Parathyroid adenoma (tissue), 2 donors: ENCODE data around the gene SRGAP1.

Source experiments
- H2AFZ ChIP-seq: fragments of 300-600 bp; sonication (generic); one replicate; pipeline ENCODE4 v1.7.0; 2017; ENCODE audit warnings: antibody characterized with exemption, mild to moderate bottlenecking
- H3K27ac ChIP-seq: fragments of 300-600 bp; sonication (generic); one replicate; pipeline ENCODE4 v1.7.0; 2017
- H3K27me3 ChIP-seq: fragments of 300-600 bp; sonication (generic); one replicate; pipeline ENCODE4 v1.7.0; 2017; ENCODE audit warnings: low read length; ENCODE audit not compliant: control insufficient read depth, insufficient read depth
- H3K36me3 ChIP-seq: fragments of 300-600 bp; sonication (generic); one replicate; pipeline ENCODE4 v1.7.0; 2017; ENCODE audit warnings: low read length; ENCODE audit not compliant: control insufficient read depth, insufficient read depth
- H3K4me1 ChIP-seq: fragments of 300-600 bp; sonication (generic); one replicate; pipeline ENCODE4 v1.7.0; 2017; ENCODE audit warnings: control low read depth
- H3K4me2 ChIP-seq: fragments of 300-600 bp; sonication (generic); one replicate; pipeline ENCODE4 v1.7.0; 2017; ENCODE audit warnings: low read length
- H3K4me3 ChIP-seq: fragments of 300-600 bp; sonication (generic); one replicate; pipeline ENCODE4 v1.7.0; 2017; ENCODE audit warnings: low read depth, low read length
- H3K79me2 ChIP-seq: fragments of 300-600 bp; sonication (generic); one replicate; pipeline ENCODE4 v1.7.0; 2017; ENCODE audit warnings: control low read depth
- H3K9ac ChIP-seq: fragments of 300-600 bp; sonication (generic); one replicate; pipeline ENCODE4 v1.7.0; 2017; ENCODE audit warnings: mild to moderate bottlenecking
- H3K9me3 ChIP-seq: fragments of 300-600 bp; sonication (generic); one replicate; pipeline ENCODE4 v1.7.0; 2017; ENCODE audit warnings: low read length; ENCODE audit not compliant: control insufficient read depth
- CTCF ChIP-seq: fragments of 300-600 bp; sonication (generic); IDR thresholded peaks from one replicate; pipeline ENCODE4 v1.7.0; 2017; ENCODE audit warnings: antibody characterized with exemption, mild to moderate bottlenecking
- donor health status: primary hyperparathyroidism.

The SRGAP1 gene

GRCh38 chr12:63937378-63938316, 93.1 kb downstream of the SRGAP1 start:
- peaks cover 9% of the 10 kb centered on the region for H3K4me1 ChIP-seq
- peaks cover 12% of the 10 kb centered on the region for H3K79me2 ChIP-seq
- TF ChIP-seq CTCF, result no peak
- no peaks in the 10 kb centered on the region for H3K36me3 ChIP-seq
- no peaks in the 10 kb centered on the region for H3K9me3 ChIP-seq
- peak overlapping the region; percentile 1 for H3K4me3 ChIP-seq
- H2AFZ ChIP-seq, result peak overlapping the region; percentile 6
- no peak overlapping the region for H3K9ac ChIP-seq
- no peak overlapping the region for H3K4me2 ChIP-seq
- no peaks in the 10 kb centered on the region for H3K27me3 ChIP-seq
- H3K27ac ChIP-seq, result peak overlapping the region; percentile 40

GRCh38 chr12:63940310-63941005, 96.0 kb downstream of the SRGAP1 start:
- H3K9ac ChIP-seq, result no peak overlapping the region
- H3K4me1 ChIP-seq, result peaks cover 19% of the 10 kb centered on the region
- H3K9me3 ChIP-seq, result no peaks in the 10 kb centered on the region
- no peak overlapping the region for H3K27ac ChIP-seq
- H3K36me3 ChIP-seq, result no peaks in the 10 kb centered on the region
- H3K27me3 ChIP-seq, result no peaks in the 10 kb centered on the region
- no peak overlapping the region for H3K4me2 ChIP-seq
- no peaks in the 10 kb centered on the region for H3K79me2 ChIP-seq
- no peak overlapping the region for H3K4me3 ChIP-seq
- no peak for TF ChIP-seq CTCF
- peak overlapping the region; percentile 14 for H2AFZ ChIP-seq

DNA sequence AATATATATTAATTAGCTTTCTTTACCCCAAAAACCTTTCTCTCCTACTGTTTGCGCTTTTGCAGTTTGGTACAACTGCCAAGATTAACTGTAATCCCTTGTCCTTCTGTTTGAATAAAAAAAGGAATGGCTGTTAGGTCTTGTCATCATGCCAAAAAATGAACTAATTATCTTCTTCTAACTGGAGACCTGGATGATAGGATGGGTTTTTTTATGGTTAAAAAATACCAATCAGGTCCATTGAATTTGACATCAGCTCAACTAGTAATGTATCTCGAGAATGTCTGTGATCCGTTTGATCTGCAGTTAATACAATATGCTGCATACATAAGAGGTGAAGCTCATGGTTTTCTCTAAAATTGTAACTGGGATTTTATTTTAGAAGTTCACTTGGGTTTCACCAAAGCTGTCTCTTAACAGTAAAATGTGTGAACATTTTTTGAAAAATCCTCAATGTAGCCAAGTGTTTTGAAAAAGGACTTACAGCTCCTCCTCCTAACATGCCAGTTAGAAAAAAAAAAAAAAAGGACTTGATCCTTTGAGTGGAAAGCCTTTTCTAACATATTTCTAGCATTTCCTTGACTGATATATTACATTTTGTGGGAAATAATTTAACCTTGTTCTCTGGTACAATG, 96.8 kb downstream of the SRGAP1 start:
- no peaks in the 10 kb centered on the region for H3K36me3 ChIP-seq
- no peak overlapping the region for H3K4me3 ChIP-seq
- no peak overlapping the region for H2AFZ ChIP-seq
- H3K9me3 ChIP-seq, result no peaks in the 10 kb centered on the region
- H3K4me2 ChIP-seq, result no peak overlapping the region
- no peaks in the 10 kb centered on the region for H3K27me3 ChIP-seq
- H3K79me2 ChIP-seq, result no peaks in the 10 kb centered on the region
- no peak overlapping the region for H3K9ac ChIP-seq
- H3K27ac ChIP-seq, result no peak overlapping the region
- H3K4me1 ChIP-seq, result peaks cover 25% of the 10 kb centered on the region
- TF ChIP-seq CTCF, result no peak

GRCh38 chr12:63941879-63942278, 97.4 kb downstream of the SRGAP1 start:
- no peak for TF ChIP-seq CTCF
- no peak overlapping the region for H3K4me3 ChIP-seq
- H3K79me2 ChIP-seq, result no peaks in the 10 kb centered on the region
- H3K4me1 ChIP-seq, result peaks cover 25% of the 10 kb centered on the region
- no peak overlapping the region for H2AFZ ChIP-seq
- no peaks in the 10 kb centered on the region for H3K9me3 ChIP-seq
- H3K36me3 ChIP-seq, result no peaks in the 10 kb centered on the region
- H3K4me2 ChIP-seq, result no peak overlapping the region
- H3K27me3 ChIP-seq, result no peaks in the 10 kb centered on the region
- no peak overlapping the region for H3K9ac ChIP-seq
- no peak overlapping the region for H3K27ac ChIP-seq
